Stimulated activated CD4-positive, alpha-beta T cell treated with anti-CD3 and anti-CD28 coated beads, Interleukin-4, amount 100 ng/mL, for 48 hours (primary cell): ENCODE measurements around the gene SMC6.

Source experiments
- DNase-seq, 2 donors: peaks; one replicate each; pipeline ENCODE4 v3.0.0-alpha.2; 2020; ENCODE audit warnings: low read depth in 2 of 2

SMC6 gene

DNA sequence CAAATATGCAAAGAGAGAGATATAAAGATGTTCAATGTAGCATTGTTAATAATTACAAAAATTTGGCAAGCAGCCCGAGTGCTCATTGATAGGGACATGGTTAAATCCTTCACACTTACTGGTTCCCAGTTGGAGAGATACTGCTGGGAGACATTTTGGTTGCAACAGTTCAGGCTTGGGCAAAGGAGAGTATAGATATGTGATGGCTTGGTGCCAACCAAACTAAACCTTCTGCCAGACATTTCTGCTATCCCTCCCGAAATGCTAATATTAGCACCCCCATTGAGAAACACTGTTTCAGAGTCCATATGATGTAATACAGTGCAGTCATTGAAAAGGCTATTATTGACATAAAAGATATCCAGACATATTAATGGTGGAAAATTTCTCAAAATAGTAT, 11.8 kb upstream of the SMC6 start:
- DNase-seq = no peak

DNA sequence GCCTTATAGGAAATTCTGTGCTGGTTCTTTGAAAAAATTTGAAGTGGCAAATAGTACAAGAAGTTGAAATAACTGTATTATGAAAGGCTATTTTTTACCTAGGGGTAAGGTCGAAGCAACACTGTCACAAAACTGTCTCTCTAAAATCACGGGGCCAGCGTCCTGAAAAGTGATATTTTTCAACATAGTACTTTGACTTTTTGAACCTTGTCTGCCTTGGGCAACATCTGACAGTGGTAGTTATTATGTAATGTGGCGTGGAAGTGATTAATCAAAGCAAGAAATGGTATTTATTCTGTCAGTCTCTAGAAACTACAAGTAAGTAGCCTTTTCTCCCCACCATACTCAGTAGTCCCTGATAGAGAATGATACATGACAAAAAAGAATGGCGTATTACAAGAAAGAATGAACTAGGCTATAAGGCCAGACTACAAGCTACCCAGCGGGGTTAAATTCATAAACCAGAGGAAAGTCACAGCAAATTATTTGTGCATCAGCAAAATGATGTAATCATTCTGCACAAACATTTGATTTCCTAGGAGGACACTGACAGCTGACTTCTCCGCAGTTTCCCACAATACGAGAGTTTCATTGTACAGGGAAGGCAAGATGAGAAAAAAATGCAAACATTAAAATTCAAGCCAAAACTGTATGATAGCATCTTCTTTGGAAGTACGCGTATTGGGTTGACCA, 10.2 kb upstream of the SMC6 start:
- DNase-seq = no peak

GRCh38 chr2:17762451-17762850, 8.8 kb upstream of the SMC6 start:
- DNase-seq = no peak

- no peak for DNase-seq
Measured at GRCh38 chr2:17759805-17760204, 6.2 kb upstream of the SMC6 start.

DNA sequence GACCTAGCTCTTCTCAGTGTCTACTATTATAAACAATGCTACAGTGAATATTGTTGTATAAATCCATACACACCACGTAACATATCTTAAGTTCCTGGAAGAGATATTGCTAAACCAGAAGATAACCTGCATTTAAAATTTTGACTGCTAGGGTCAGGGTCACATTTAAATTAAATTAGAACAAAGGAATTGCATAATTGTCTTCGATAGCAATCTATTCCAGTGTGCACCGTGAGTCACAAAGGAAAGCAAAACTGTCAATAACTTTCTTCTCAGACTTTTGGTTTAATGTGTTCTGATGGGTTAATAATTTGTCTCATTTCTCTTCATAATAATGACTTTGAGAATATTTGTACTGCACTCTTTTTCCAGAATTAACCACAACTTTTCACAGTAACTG, 4.5 kb upstream of the SMC6 start:
- DNase-seq = no peak

- DNase-seq = no peak
Measured at GRCh38 chr2:17757321-17757720, 3.7 kb upstream of the SMC6 start.

- DNase-seq = no peak
Measured at GRCh38 chr2:17756668-17757067, 3.1 kb upstream of the SMC6 start.

DNA sequence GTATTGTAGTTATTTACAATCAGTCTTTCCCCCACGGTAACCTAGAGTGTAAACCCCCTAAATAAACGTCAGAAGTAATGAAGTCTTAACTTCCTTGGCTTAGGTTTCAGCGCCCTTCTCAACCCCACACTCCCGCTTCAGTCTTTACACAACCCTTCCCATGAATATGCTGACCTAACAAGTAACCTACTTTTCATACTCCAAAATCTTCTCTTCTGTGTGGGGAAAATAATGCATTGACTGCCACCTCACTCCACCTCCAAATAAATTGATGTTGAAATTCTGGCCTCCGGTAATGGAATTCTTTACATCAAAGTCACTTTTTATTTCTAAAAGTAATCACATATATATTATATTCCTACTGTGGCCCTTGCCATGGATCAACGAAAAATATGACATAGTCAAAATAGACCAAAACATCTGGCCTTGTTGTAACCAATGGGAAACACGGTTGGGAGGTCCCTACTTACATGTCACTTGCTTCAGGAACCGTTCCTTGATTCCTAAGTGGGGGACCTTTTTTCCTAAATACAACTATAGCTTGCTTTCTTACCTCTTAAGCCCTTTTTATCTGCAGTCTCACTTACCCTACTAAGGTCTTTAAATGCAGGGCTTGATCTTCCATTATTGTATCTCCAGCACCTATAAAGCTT, 1.3 kb upstream of the SMC6 start:
- no peak for DNase-seq

- DNase-seq = peak; percentile 18 to 21
Measured at GRCh38 chr2:17752892-17753802, 463 bp downstream of the SMC6 start.

GRCh38 chr2:17752246-17752645, 1.4 kb downstream of the SMC6 start:
- DNase-seq = no peak

GRCh38 chr2:17749753-17750438, 3.7 kb downstream of the SMC6 start:
- DNase-seq = no peak

DNA sequence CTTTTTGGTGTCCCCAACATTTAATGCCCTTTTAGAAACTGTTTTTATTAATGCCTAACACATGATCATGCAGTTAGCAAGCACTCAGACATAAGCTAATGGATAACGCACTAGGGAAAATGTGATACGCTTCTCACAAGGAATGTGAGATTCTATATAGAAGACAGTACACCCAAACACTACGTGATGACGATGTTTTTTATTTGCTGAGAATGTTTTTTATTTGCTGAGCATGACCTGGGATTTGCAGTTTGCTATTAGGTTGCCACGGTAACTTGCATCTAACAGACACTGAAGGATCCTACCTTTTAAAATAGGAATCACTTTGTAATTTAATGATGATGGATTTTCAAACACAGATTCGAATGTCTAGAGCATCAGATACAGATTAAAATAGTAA, 4.9 kb downstream of the SMC6 start:
- DNase-seq = no peak

- no peak for DNase-seq
Measured at GRCh38 chr2:17747684-17748452, 5.7 kb downstream of the SMC6 start.

DNA sequence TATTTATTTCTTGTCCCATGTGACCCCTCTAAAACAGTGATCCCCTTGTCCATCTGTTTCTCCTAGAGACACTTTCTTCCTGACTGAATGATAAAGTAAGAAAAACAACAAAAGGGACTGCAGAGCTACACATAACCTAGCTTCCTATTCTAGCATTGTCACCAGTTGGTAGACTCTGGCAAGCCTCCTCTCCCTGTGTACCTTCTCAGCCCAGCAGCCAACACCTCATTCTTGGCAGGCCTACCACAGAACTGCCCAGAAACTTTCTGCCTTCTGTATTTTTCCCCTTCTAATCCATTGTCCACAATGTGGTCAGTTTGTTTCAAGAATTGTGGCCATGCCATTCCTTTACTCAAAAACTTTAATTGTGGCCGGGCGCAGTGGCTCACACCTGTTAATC, 13.4 kb downstream of the SMC6 start:
- DNase-seq = no peak

GRCh38 chr2:17736989-17737388, 16.6 kb downstream of the SMC6 start:
- DNase-seq = no peak

- DNase-seq = no peak
Measured at GRCh38 chr2:17735864-17736263, 17.7 kb downstream of the SMC6 start.

- DNase-seq = no peak
Measured at GRCh38 chr2:17733599-17733998, 20.0 kb downstream of the SMC6 start.

- no peak for DNase-seq
Measured at GRCh38 chr2:17729880-17730279, 23.7 kb downstream of the SMC6 start.

- no peak for DNase-seq
Measured at GRCh38 chr2:17728210-17728609, 25.4 kb downstream of the SMC6 start.

DNA sequence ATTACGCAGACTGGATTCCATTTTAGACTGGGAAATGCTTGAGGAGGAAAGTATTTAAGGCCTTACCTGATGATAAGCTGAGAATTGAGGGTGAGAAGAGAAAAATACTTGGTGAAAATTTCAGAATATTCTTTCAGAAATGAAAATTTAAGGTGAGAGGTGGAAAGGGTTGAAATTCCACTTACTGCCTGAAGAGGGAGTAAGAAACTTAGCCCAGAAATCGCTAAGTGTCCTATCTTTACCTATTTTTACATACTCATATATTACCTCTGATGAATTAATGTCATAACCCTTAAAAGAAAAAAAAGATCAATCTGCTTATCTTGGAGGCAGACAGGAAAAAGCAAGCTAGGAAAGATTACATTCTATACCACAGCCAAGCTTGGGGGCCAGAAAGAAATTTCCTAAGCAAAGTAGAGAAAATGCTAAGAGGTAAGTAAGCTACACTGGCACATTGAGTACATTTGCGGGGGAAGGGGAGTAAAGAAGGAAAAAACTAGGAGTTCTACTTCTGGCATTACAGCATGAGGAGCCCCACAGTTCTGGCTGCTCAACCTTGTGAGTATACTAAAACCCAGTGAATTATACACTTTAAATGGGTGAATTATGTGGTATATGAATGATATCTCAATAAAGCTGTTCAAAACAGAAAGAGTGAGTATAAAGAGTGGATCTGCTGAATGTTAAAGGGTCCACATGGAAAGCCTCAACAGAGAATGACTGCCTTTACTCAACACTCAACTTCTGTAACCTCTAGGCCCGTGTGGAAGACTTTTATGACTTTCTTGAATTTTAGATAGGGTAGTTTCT, 33.8 kb downstream of the SMC6 start:
- DNase-seq = no peak
